C4-2B (cell line): ENCODE results near the gene GDPD1.
"Not testable (repeated sequence)": the region's sequence is repeated elsewhere in the genome, so short reads cannot be mapped to it uniquely, and the experiment has no call there.

Experiments
- H3K27ac ChIP-seq: fragments of 450-650 bp; 2 replicates; pipeline ENCODE4 v1.5.1; 2017
- ZFX ChIP-seq: fragments of 450-650 bp; IDR thresholded peaks from 2 replicates; pipeline ENCODE4 v1.6.1; 2017
- TF ChIP-seq, protein P1 (sequence below): fragments of 450-650 bp; conservative IDR thresholded peaks from 2 replicates; pipeline ENCODE4 v1.5.1; 2017; ENCODE audit warnings: mild to moderate bottlenecking

Gene GDPD1

DNA sequence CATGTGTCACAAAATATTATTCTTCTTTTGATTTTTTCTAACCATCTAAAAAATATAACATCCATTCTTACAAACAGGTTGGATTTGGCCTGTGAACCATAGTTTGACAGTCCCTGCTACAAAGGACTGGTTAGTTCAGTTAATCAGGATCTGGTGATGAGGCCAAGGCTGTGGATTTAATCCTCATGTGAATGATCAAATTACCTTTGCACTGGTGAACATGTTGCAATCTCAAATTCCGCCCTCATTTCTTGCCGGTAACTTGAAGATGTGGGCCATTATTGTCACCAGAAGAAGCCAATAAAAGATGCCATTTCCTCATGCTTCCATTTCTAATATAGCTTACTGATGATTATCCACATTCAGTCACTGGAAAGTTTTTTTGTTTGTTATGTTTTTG is 75.9 kb downstream of the GDPD1 start:
- TF ChIP-seq ZFX, result no peak
- TF ChIP-seq, protein P1, sequence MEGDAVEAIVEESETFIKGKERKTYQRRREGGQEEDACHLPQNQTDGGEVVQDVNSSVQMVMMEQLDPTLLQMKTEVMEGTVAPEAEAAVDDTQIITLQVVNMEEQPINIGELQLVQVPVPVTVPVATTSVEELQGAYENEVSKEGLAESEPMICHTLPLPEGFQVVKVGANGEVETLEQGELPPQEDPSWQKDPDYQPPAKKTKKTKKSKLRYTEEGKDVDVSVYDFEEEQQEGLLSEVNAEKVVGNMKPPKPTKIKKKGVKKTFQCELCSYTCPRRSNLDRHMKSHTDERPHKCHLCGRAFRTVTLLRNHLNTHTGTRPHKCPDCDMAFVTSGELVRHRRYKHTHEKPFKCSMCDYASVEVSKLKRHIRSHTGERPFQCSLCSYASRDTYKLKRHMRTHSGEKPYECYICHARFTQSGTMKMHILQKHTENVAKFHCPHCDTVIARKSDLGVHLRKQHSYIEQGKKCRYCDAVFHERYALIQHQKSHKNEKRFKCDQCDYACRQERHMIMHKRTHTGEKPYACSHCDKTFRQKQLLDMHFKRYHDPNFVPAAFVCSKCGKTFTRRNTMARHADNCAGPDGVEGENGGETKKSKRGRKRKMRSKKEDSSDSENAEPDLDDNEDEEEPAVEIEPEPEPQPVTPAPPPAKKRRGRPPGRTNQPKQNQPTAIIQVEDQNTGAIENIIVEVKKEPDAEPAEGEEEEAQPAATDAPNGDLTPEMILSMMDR, result no peak
- peak overlapping the region; percentile 97 for H3K27ac ChIP-seq

DNA sequence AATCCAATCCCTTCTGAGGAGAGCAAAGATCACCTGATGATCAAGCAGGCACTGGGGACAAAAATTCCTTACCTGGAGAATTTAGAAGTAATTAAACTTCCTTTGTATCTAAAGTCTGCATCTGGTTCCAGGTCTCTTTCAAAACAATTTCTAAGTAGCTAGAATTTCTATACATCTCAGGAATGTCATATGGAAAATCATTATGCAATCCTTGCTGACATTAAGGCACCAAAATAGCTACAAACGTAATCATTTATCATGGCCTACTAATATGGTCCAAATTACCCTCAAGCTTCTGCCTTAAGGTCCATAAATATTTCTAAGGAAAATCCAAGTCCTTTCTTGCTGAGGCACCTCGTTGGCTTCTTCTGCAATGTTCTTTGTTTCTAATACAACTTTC is 78.2 kb downstream of the GDPD1 start:
- H3K27ac ChIP-seq, result peak overlapping the region; percentile 87
- no peak for TF ChIP-seq ZFX
- TF ChIP-seq, protein P1, result no peak

DNA sequence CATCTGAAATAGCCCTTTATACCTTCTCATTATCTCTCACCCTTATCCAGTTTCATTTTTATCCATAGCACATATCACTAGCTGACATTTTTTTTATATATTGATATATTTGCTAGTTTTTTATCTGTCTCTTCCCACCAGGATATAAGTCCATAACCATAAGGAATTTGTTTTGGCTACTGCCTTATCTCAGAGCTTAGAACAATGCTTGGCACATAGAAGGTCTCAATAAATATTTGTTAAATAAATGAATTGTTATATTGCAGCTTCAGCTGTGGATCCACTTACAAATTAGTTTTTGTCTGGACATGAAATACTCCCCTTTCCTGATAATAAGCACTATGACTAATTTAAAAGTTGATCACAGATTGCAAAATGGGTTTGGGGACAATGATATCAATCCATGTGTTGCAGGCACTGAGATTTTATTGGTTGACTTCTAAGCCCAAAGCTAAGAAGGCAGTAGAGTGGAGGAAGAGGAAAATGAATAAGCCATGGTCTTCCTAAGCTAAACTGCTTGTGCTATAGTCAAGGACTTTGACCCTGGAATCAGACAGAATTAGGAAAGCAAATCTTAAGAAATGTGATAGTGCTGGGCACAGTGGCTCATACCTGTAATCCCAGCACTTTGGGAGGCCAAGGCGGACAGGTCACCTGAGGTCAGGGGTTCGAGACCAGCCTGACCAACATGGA is 79.2 kb downstream of the GDPD1 start:
- TF ChIP-seq, protein P1, result no peak
- no peak for TF ChIP-seq ZFX
- peak overlapping the region; percentile 92 for H3K27ac ChIP-seq

DNA sequence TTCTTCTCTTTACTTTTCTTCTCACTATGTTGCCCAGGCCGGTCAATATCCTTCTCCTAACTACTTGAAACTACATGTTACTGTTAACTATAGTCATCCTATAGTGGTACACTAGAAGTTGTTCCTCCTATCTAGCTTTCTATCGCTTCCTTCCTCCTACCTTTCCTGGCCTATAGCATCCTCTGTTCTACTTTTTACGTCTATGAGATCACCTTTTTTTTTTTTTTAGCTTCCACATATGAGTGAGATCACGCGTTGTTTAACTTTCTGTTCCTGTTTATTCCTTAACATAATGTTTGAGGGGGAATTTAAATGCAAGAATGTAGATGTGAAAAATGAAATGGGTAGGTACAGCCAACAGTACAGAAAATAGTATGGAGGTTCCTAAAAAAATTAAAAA is 80.6 kb downstream of the GDPD1 start:
- H3K27ac ChIP-seq, result peak overlapping the region; percentile 92; the same call in 1 of the 2 replicates
- no peak for TF ChIP-seq ZFX
- TF ChIP-seq, protein P1, result no peak

DNA sequence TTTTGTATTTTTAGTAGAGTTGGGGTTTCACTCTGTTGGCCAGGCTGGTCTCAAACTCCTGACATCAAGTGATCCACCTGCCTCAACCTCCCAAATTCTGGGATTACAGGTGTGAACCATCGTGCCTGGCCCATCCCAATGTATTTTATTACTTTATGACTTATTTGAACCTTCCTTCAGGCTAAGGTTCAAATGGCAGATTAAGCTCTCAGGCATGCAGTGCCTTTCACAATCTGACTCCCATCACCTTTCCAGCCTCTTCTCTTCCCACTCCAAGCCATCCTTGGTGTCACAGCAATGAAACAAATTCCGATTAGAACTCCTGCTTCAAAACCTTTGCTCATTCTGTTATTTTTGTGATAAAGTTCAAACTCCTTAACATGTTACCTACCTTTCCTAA is 84.5 kb downstream of the GDPD1 start:
- peak overlapping the region; percentile 56 for H3K27ac ChIP-seq
- TF ChIP-seq ZFX, result no peak

DNA sequence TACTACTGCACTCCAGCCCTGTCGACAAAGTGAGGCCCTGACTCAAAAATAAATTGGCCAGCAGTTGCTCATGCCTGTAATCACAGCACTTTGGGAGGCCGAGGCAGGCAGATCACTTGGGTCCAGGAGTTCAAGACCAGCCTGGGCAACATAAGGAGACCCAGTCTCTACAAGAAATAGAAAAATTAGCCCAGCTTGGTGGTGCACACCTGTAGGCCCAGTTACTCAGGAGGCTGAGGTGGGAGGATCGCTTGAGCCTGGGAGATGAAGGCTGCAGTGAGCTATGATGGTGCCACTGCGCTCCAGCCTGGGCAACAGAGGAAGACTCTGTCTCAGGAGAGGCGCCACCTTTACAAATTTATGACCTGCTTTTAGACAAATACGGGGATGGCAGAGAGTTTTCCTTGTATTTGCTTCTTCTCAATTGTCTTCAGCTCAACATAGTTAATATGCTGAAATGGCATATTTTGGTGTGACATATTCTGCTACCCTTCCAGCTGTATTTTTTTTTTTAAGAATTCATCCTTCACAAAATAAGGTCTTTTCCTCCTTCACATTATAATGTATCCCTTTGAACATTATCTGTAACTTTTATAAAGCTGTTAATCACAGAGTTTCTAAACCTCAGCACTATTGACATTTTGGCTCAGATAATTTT is 90.1 kb downstream of the GDPD1 start:
- TF ChIP-seq ZFX, result no peak
- peak overlapping the region; percentile 9; the same call in 1 of the 2 replicates for H3K27ac ChIP-seq

DNA sequence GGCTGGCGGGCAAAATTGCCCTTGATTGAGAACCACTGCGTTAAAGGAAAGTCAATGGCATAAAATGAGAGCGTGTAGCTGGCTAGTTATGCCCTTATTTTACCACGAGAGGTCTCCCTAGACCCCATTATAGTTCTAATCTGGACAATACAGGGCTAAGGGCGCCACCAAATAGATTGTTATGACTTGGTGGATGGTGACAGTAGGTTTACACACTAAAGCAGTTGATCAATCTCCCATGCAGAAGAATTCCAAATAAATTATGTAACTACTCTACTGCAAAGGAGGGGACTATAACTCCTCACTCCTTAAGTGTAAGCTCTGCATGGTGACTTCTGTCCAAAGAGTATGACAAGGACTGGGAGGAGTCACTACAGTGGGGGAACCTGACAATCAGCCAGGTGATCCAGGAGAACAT is 90.7 kb downstream of the GDPD1 start:
- H3K27ac ChIP-seq, result no peak overlapping the region; the same call in 1 of the 2 replicates
- TF ChIP-seq, protein P1, result peak; percentile 91
- TF ChIP-seq ZFX, result no peak

DNA sequence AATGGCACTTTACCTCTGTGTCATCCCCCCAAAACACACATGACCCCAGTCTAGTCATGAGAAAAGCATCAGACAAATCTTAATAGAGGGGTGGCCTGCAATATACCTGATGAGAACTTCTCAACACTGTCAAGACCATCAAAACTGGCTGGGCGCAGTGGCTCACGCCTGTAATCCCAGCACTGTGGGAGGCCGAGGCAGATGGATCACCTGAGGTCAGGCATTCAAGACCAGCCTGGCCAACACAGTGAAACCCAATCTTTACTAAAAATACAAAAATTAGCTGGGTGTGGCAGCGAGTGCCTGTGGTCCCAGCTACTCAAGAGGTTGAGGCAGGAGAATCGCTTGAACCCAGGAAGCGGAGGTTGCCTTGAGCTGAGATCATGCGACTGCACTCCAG is 91.2 kb downstream of the GDPD1 start:
- not testable (repeated sequence) for H3K27ac ChIP-seq

DNA sequence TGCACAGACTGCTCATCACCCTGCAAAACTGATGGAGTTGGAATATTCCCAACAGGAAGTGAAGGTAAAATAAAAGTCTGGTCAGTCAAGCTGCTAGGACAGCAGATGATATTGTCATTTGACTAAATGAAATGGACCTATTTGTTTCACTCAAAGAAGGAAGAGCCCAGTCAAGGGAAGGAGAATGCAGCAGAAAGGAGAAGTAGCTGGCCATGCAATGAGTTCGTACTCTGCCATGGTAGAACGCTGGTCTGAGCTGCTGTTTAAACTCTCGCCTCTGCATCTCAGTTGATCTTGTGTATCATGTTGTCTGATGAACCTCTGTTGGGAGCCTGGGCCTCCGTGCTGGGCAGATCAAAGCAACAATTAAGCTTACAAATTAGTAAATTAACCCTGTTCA is 95.6 kb downstream of the GDPD1 start:
- H3K27ac ChIP-seq, result no peak overlapping the region
- TF ChIP-seq, protein P1, result no peak
- TF ChIP-seq ZFX, result no peak
